Inflammatory macrophage treated with lipopolysaccharide for 1 hour (primary cell): ENCODE data around the gene ERGIC1.
"Not testable (repeated sequence)": the region's sequence is repeated elsewhere in the genome, so short reads cannot be mapped to it uniquely, and the experiment has no call there.

ENCODE experiments used
- DNase-seq, 2 donors: peaks; one replicate each; pipeline ENCODE4 v3.0.0-alpha.2; 2020 to 2022

The ERGIC1 gene

DNA sequence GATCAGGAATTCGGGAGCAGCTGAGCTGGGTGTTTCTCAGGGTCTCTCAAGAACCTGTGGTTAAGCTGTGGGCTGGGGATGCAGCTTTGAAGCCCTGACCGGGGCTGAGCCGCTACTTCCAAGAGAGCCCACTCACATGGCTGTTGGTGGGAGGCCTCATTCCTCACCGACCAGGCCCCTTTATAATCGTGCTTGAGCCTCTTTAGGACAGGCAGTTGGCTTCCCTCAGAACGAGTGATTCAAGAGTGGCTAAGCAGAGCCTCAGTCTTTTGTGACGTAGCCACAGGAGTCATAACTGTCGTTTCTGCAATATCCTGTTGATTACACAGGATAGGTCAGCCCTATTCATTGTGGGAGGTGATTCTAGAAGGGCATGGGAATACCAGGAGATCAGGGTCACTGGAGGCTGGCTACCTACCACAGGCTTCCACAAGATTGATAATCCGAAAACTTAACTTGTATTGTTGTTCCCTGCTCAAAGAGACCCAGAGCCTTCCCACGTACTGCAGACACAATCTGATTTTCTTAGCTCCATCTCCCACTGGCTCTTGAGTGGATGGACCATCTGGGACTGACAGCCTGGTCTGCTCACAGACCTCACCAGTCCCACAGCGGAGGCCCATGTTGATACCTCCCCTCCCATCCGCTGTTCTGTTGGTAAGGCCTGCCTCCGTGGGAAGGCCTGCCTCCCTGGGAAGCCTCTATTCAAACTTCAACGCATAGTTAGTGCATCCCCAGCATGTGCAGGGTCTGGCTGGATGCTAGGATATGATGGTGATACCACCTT lies 3.0 kb upstream of the ERGIC1 start:
- DNase-seq: peak; percentile 83 to 84

DNA sequence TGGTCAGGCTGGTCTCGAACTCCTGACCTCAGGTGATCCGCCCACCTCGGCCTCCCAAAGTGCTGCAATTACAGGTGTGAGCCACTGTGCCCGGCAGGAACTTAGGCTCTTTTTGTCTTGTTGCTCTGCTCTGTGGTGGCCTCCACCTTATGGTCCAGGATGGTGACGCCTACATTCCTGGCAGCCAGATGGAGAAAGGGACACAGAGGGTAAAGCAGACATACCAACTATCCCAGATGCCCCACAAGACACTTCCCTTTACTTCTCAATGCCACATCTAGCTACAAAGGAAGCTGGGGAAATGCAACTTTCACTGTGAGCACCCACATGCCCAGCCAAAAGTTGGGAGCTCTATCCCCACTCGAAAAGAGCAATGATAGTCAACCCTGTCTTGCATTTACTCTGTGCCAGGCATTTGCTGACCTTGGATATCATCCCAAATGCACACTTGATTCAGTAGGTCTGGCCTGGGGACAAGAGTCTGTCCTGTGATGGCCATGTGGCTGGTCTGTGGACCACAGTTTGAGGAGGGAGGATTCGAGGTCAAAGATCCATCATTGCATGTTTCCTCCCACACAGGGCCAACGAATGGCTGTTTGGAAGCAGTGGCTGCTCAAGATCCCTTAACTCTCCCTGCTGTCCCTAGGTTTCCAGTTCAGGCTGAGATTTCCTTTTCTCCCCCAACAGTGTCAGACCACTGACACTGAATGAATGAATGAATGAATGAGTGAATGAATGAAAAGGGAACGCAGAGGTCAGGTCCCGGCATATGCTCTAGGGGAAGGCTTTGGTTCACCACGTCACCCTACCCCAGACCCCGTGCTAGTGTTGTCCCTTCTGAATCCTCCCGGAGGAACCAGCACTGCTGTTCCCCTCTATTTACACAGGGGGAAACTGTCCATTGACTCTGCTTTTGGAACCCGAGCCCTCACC lies 1.4 kb upstream of the ERGIC1 start:
- DNase-seq: peak in 1 of 2 donors; percentile 66

DNA sequence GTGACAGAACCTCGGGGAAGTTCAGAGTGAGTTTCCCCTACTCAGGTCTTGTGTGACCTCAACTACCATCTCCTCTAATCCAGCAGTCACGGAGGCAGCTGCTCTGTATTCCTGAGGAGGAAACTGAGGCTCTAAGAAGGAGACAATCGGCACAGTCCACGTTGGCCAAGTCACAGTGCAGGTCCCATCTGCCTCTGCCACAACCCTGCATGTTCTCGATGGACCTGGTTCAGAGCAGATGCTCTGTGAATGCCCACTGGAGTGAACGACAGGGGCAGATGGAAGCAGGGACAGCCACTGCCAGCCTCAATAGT lies 722 bp upstream of the ERGIC1 start:
- no peak for DNase-seq

DNA sequence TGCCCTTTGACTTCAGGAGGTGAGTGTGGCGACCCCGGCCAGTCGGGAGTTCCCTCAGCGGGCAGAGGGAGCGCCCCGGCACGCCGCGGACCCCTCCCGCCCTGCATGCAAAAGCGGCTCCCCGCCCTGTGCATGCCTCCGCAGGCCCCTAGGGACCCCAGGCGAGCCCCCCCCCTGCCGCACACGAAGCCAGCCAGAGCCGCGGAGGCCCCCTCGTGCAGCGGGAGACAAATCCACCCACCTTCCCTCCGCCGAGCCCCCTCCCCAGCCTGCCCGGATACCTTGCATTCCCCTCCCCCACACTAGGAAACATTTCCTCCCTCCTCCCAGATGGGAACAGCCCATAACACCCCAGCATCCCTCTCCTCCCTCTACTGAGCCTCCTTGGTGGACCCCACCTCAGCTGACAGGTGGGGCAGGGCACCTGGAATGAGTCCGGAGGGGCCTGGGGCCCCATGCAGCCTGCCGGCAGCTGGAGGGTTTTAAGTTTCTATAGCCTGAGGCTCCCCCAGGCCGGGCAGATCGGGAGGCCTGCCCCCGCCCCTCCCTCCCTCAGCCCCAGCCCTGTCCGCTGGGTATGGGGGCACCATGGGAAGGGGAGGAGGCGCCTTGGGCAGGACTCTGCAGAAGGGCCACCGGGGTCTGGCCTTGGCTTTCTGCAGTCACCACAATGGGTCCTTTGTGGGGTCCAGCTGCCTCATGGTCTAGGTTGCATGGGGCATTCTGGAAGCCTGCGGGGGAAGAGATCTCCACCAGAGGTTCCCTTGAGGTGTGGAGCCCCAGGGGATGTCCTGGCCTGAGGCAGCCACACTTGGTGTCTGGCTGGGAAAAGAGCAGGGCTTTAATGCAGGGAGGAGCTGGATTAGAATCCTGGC lies 601 bp downstream of the ERGIC1 start:
- DNase-seq: peak in 1 of 2 donors; percentile 43

DNA sequence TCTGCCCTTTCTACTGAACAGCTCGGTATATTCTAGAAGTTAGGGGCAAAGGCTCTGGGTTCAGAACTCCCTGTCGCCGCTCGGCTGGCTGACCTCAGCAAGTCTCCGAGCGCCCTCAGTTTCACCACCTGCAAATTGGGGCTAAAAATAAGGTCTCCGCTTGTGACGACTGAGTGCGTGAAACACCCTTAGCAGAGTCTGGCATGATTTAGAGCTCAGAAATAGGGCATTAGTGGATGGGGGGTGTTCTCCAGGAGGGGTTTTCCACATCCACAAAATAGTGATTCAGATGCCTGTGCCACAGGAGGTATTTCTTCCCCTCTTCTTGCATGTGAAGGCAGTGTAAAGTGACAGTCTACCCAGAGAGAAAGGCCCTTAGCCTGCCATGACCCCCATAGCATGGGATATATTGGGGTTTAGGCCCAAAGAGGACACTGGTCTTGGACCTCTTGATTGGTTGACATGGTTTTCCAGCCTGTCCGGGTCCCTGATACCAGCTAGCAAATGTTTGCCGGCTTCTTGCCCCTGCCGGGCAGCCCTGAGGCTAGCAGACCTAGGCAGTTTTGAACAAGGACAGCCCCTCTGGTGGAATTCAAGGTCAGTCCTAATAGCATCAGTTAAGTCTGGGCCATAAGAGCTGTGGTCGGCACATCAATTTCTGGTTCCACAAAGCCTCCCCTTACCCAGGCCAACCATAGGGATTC lies 1.4 kb downstream of the ERGIC1 start:
- peak in 1 of 2 donors; percentile 54 for DNase-seq

DNA sequence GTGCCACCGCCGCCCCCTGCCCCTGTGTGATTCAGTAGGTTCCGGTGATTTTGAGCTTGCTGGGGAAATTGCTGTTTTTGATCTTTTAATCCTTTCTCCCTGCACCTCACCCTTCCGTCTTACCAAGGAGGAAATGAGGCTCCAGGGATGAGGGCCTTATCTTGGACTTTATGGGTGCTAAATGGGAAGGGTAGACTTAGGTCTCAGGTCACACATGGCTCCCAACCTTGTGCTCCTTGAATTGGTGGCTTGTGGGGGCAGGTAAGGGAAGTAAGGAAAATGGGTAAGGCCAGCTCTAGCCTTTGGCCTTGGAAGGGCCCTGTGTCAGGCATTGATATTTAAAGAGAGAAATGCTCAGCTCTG lies 1.9 kb downstream of the ERGIC1 start:
- no peak for DNase-seq

DNA sequence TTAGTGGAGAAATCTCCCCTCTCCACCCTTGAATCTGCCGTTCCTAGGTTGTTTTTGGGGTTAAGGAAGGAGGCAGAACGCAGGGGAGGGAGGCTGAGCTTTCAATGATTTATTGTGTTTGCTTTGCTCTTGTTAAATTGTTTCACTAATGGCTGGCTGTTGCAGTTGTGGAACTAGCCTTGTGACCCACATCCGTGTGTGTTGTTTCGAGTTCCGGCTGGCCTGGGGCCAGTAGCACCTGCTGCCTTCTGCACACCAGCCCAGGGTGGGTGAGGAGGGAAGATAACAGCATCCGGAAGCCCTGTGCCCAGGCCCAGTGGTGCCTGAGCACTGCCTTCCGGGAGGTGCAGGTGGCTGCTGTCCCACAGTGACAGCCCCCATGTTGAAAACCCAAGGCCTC lies 3.6 kb downstream of the ERGIC1 start:
- DNase-seq: no peak

DNA sequence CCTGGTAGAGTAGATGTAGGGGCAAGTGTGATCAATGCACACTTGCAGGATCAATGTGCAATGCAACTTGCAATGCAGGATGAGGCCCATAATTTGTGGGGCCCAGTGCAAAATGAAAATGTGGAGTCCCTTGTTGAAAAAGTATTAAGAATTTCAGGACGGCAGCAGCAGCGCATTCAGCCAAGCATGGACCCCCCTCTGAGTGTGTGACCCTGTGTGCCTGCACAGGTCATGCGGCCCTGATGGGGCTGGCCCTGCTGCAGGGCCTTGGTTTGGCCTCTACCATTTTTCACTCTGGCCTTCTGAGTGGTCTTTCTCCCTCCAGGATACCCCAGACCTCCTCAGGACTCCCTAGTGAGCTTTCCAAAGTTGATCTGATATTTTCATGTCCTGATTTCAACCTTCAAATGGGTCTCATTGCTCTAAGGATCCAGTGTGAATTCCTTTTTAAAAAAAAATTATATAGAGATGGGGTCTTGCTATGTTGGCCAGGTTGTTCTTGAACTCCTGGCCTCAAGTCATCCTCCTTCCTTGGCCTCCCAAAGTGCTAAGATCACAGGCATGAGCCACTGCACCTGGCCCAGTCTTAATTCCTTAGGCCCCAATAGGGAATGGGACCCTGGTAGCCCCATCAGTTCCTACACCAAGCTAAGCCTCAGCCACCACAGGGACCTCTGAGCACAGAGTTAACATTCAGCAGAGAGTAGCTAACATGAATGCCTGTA lies 4.3 kb downstream of the ERGIC1 start:
- DNase-seq: no peak

DNA sequence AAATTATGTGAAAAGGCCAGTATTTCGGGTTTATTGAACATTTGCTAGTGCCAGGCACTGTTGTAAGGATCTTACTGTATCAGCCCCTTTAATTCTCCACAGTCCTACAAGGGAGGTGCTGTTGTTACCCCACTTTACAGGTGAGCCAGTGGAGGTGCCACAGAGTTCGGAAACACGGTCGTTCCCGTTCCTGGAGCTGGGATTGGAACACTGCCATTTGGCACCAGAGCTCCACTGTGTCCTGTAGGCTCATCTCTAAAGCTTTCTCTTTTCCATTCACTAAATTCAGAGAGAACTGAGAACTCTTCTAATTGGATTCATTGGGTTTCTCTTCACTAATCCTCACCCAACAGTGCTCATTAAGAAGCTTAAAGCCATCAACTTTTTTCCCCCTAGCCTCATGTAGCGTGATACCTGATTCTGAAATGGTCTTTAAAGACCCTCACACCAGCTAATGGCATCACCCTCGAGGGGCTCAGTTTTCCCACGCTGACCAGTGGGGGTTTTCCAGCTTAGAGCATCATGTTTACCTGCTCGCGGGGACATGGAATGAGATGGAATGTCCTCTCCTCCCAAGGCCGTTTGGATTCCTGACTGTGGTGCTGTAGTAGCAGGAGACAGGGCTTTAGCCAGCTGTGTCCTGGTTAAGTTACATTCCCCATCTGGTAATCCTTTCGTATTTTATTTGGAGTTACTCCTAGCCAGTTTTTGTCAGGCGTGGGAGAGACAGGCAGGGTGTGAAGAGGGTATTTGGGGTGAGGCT lies 5.8 kb downstream of the ERGIC1 start:
- DNase-seq: no peak

DNA sequence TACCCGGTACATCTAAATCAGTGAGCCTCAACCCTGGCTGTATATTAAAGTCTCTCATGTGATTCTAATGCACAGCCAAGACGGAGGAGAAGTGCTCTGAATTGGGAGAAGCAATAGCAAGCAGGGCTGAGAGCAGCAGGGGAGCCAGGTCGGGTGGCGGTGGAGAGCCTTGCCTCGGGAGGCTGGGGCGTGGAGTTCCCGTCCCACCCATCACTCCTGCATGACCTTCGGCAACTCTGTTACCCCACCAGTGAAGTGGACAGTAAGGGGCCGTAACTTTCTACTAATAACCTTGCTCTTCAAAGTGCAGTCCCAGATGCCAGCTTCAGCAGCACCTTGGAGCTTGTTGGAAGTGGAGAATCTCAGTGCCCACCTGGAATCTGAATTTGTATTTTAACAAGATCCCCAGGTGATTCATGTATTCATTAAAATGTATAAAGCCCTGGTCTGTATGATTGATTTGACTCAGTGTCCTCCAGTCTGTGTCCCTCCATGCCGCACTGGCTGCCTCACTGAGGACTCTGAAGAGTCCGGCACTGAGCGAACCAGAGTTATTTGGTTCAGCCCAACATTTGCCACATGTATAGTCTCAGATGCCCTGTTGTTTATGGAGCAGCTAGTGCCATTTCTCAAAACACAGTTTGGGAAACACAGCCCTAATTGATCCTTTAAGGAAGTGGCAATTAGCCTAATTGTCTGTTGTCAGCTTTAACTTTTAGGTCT lies 6.5 kb downstream of the ERGIC1 start:
- no peak for DNase-seq

DNA sequence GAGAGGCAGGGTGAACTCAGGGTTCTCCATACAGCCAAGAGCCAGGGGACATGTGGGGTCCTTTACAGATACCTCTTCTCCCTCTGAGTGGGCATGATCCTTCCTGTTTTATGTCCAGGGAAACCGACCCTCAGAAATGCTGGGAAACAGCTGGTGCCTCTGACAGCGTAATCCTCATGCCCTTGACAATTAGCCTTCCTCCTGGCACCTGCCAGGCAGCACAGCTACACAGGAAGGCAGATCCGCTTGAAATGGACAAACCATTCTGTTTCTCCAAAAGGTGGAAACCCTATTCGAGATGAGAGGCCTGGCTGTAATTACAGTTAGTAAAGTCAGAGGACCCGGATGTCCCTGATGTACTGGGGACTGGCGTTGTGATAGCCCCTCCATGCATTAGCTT lies 7.2 kb downstream of the ERGIC1 start:
- no peak for DNase-seq

DNA sequence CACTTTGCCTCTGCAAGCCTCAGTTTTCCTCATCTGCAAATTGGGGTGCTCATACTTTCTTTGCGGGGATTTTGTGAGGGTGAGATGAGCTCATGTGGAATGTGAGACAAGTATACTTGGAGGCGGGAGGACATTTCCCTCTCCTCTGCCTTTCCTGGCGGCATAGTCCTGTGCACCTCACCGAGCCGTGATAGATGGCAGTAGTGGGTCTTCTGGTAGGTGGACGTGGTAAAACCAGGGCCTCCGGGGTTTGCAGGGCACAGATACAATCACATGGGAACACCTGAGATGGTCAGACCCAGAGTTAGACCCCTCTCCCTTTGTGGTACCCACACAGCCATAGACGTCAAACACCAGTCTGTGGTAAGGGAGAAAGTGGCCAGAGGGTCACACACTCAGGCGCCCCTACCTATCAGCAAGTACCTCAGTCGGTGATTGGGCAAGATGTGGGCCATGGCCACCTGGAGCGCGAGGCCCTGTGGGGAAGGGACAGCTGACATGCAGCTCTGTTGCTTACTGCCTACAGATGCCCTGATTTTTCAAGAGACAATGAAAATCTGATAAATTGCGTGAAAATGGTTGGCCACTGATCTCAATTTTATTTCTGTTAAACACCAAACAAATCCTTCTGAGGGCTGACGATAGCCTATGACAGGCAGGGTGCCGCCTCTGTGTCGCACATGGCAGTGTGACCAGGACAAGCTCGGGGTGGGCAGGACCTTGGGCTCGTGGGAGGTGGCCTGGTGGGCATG lies 9.9 kb downstream of the ERGIC1 start:
- DNase-seq: no peak

DNA sequence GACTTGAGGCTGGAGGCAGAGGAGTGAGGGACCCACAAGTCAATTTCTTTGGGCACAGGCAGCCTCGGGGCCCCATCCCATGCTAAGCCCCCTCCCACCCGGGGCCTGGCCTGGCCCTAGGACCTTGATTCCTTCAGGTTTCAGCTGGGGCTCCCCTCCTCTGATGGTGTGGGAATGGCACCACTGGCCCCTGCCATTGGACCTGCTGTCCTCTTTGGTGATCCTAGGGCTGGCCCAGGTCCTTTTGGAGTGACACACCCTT lies 10.5 kb downstream of the ERGIC1 start:
- DNase-seq: no peak

DNA sequence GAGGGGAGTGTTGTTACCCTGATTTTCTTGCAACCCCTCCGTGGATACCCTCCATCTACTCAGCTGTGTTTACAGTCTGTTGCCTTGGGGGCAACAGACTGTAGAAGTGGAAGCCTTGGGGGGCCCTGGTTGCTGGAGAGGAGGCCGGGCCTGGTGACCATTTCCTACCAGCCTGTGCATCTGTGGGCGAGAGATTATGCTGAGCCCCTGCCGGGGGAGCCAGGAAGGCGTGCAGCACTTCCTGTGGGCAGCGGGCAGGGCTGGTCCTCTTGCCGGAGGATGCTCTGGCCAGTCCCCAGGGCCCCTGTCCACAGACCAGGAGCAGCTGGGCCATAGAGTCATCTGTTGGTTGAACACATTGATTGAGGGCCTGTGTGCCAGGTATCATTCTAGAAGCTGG lies 11.1 kb downstream of the ERGIC1 start:
- no peak for DNase-seq

DNA sequence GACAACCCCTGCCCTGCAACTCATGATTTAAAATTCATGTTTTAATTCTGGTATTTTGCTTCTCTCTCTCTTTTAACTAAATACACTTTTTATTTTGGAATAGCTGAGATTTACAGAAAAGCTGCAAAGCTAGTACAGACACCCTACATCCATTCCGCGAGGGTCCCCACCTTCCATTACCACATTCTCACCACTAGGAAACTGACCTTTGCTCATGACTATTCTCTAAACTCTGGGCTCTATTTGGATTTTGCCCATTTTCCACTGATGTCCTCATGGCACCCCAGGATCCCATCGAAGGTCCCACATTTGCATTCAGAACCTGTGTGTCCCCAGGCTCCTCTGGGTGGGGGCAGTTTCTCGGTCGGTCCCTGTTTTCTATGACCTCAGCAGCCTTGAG lies 11.5 kb downstream of the ERGIC1 start:
- no peak for DNase-seq

DNA sequence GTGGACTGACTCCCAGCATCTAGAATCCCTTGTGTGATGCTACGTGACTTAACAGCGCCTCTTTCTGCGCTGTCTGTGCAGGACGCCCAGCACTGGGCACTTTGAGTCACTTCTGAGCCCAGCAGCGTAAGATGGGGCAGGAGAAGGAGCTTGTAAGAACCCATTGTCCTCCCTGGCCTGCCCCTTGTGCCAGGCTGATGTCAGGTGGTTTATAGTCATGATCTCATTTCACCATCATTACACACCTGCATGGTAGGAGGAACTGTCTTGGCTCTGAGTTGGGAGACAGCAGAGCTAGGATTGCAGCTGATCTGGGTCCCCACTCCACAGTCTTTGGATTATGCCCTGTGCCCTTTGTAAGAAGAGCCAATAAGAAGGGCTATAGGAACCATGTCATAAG lies 12.2 kb downstream of the ERGIC1 start:
- DNase-seq: no peak

DNA sequence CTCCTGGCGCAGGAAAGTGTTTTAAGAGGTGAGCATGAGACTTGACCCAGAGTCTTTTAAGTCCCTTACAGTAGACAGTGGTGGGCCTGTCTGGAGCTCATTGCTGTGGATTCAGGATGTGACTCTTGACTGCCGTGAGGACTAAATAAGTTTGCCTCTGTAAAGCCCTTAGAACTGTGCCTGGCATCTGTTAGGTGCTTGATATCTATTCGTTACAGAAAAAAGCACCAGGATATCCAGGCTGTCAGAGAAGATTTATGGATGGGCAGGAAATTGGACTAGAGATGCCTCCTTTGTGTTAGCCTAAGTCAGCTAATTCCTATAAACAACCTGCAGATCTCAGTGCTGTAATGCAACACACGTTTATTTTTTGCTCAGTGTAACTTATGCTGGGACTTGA lies 12.6 kb downstream of the ERGIC1 start:
- no peak for DNase-seq

DNA sequence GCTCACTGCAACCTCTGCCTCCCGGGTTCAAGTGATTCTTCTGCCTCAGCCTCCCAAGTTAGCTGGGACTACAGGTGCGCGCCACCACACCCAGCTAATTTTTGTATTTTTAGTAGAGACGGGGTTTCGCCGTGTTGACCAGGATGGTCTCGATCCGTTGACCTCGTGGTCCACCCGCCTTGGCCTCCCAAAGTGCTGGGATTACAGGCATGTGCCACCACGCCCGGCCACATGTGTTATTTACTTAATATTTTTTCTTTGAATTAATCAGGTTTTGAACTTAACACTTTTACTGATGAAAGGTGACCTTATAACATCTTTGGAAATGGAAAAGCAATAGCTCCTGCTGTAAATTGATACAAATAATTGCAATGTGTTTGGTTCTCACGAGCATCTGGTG lies 13.5 kb downstream of the ERGIC1 start:
- DNase-seq: not testable (repeated sequence)

DNA sequence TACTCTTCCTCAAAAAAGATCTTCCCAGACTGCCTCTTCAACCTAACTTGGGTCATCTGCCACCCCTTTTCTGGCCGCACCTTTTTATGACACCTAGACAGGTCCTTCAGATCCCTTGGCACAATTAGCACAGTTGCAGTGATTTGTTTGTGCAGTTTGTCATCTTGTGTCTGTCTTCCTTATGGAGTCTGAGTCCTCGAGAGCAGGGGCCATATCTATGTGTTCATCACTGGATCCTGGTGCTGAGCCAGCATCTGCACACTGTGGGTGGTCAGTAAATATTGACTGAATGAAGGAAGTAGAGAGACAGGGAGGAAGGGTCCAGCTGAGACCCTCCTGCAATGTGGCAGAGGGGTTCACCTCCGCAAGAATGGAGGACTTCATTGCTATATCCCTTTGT lies 14.4 kb downstream of the ERGIC1 start:
- DNase-seq: no peak
